K562 (cell line): ENCODE data around the gene CSNK2A1.

Experiments
- CTCF ChIP-seq, 3 experiments: IDR thresholded peaks in 2 of 3; conservative IDR thresholded peaks in 1 of 3; 2 replicates each; pipeline ENCODE4 v1.5.1; 2011 to 2012; ENCODE audit warnings: low read length in 3 of 3, mild to moderate bottlenecking in 3 of 3, control low read depth in 2 of 3, improper control_type of control experiment in 1 of 3, inconsistent platforms in 1 of 3, low read depth in 1 of 3, mixed read lengths in 1 of 3, moderate library complexity in 1 of 3; ENCODE audit not compliant: insufficient read depth in 2 of 3
- ESRRA ChIP-seq: fragments of 450-650 bp; IDR thresholded peaks from 2 replicates; pipeline ENCODE4 v1.6.1; 2014; ENCODE audit warnings: low read depth, mild to moderate bottlenecking, moderate library complexity, borderline replicate concordance
- MEIS2 ChIP-seq: fragments of 450-650 bp; IDR thresholded peaks from 2 replicates; pipeline ENCODE4 v1.6.1; 2014; ENCODE audit warnings: mild to moderate bottlenecking; ENCODE audit not compliant: partially characterized antibody
- NCOR1 ChIP-seq: fragments of 450-650 bp; IDR thresholded peaks from 2 replicates; pipeline ENCODE4 v1.6.1; 2016; ENCODE audit warnings: mild to moderate bottlenecking, moderate library complexity
- NR2C1 ChIP-seq, 2 experiments: fragments of 450-650 bp; IDR thresholded peaks; 2 replicates each; pipeline ENCODE4 v1.6.1; 2017; ENCODE audit warnings: mild to moderate bottlenecking in 2 of 2, antibody characterized with exemption in 1 of 2, inconsistent platforms in 1 of 2, missing compliant biosample characterization in 1 of 2, missing genetic modification characterization in 1 of 2
- PTRF ChIP-seq: fragments of 450-650 bp; IDR thresholded peaks from 2 replicates; pipeline ENCODE4 v1.6.1; 2016; ENCODE audit warnings: mild to moderate bottlenecking, missing genetic modification characterization, missing compliant biosample characterization
- SAP30 ChIP-seq: fragments of 200-600 bp; sonication (generic); IDR thresholded peaks from 2 replicates; pipeline ENCODE4 v1.6.1; 2012; ENCODE audit warnings: borderline replicate concordance, low read depth, mild to moderate bottlenecking, moderate library complexity, low read length, control low read depth, inconsistent platforms; ENCODE audit not compliant: insufficient read depth, poor library complexity, severe bottlenecking
- SMAD4 ChIP-seq: fragments of 250-450 bp; sonication (Bioruptor Pico); conservative IDR thresholded peaks from 2 replicates; pipeline ENCODE4 v1.8.0; 2021; ENCODE audit warnings: inconsistent platforms, mild to moderate bottlenecking, moderate library complexity
- TF ChIP-seq, protein P1 (sequence below), 2 experiments: fragments of 200-800 bp in 1 of 2; sonication (Bioruptor generic) in 1 of 2; sonication (generic) in 1 of 2; formaldehyde crosslinking in 1 of 2; IDR thresholded peaks in 1 of 2; conservative IDR thresholded peaks in 1 of 2; 2 replicates each; pipeline versions ENCODE4 v1.5.0 to v1.6.1; 2016 to 2020; ENCODE audit warnings: missing compliant biosample characterization in 1 of 2, missing genetic modification characterization in 1 of 2, missing genetic modification reagents in 1 of 2

GRCh38 chr20:443223-443775, 100.3 kb downstream of the CSNK2A1 start:
- TF ChIP-seq SMAD4 (CRISPR knock-in tag) (no peak), CTCF (IDR thresholded peaks at IDR 0.05 in 2 of 3, conservative IDR thresholded peaks at IDR 0.05 in 1 of 3; ENCODE audit: insufficient read depth in 2 of 3, low read depth in 1 of 3, low read length in 3 of 3) (no peak), NCOR1 (no peak), SAP30 (no peak), ESRRA (no peak), NR2C1 (IDR thresholded peaks at IDR 0.05) (no peak), NR2C1 (tag; IDR thresholded peaks at IDR 0.05) (no peak), PTRF (tag) (no peak), MEIS2 (no peak)
- TF ChIP-seq, protein P1, sequence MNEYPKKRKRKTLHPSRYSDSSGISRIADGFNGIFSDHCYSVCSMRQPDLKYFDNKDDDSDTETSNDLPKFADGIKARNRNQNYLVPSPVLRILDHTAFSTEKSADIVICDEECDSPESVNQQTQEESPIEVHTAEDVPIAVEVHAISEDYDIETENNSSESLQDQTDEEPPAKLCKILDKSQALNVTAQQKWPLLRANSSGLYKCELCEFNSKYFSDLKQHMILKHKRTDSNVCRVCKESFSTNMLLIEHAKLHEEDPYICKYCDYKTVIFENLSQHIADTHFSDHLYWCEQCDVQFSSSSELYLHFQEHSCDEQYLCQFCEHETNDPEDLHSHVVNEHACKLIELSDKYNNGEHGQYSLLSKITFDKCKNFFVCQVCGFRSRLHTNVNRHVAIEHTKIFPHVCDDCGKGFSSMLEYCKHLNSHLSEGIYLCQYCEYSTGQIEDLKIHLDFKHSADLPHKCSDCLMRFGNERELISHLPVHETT (CRISPR knock-in tag; conservative IDR thresholded peaks at IDR 0.05 in 1 of 2, IDR thresholded peaks at IDR 0.05 in 1 of 2), result no peak
